DOHH2 (cell line): ENCODE measurements around the gene KIF19.
A peak's percentile ranks its signal among the peaks of the same experiment; 100 is the strongest.

ENCODE experiments used
- H3F3A ChIP-seq: fragments of 200-600 bp; sonication (generic), shearing (Covaris generic); 2 replicates; pipeline ENCODE4 v1.6.0; 2016; ENCODE audit warnings: antibody characterized with exemption, mild to moderate bottlenecking; ENCODE audit not compliant: control insufficient read depth, insufficient read depth
- H3K27ac ChIP-seq: fragments of 200-600 bp; sonication (generic); 2 replicates; pipeline ENCODE4 v1.5.1; 2014; ENCODE audit warnings: low read depth, mild to moderate bottlenecking, low read length, moderate library complexity
- H3K27me3 ChIP-seq: fragments of 200-600 bp; sonication (generic); 2 replicates; pipeline ENCODE4 v1.6.1; 2014; ENCODE audit warnings: mild to moderate bottlenecking, low read length, mixed read lengths; ENCODE audit not compliant: control insufficient read depth
- H3K36me3 ChIP-seq: fragments of 200-600 bp; sonication (generic); 2 replicates; pipeline ENCODE4 v1.6.1; 2014; ENCODE audit warnings: mild to moderate bottlenecking, low read length, moderate library complexity, mixed read lengths; ENCODE audit not compliant: control insufficient read depth
- H3K4me1 ChIP-seq: fragments of 200-600 bp; sonication (generic); 2 replicates; pipeline ENCODE4 v1.6.1; 2014; ENCODE audit warnings: mild to moderate bottlenecking, low read length, mixed read lengths; ENCODE audit not compliant: control insufficient read depth
- H3K4me2 ChIP-seq: fragments of 200-600 bp; sonication (generic); 2 replicates; pipeline ENCODE4 v1.6.0; 2014; ENCODE audit warnings: mild to moderate bottlenecking, low read length, moderate library complexity
- H3K4me3 ChIP-seq: fragments of 200-600 bp; sonication (generic); 2 replicates; pipeline ENCODE4 v1.5.1; 2014; ENCODE audit warnings: mild to moderate bottlenecking, low read length, mixed read lengths
- H3K79me2 ChIP-seq: fragments of 200-600 bp; sonication (generic); 2 replicates; pipeline ENCODE4 v1.6.1; 2014; ENCODE audit warnings: mild to moderate bottlenecking, low read length, mixed read lengths; ENCODE audit not compliant: control insufficient read depth
- H3K9me2 ChIP-seq: fragments of 200-600 bp; sonication (generic); replicated peaks from 2 replicates; pipeline ENCODE4 v1.6.1; 2014; ENCODE audit warnings: mild to moderate bottlenecking, low read length, mixed read lengths; ENCODE audit not compliant: control insufficient read depth
- H3K9me3 ChIP-seq: fragments of 200-600 bp; sonication (generic); 2 replicates; pipeline ENCODE4 v1.6.1; 2014; ENCODE audit warnings: antibody characterized with exemption, low read length, mixed read lengths; ENCODE audit not compliant: control insufficient read depth, insufficient read depth
- H4K20me1 ChIP-seq: fragments of 200-600 bp; sonication (generic); 2 replicates; pipeline ENCODE4 v1.6.0; 2014; ENCODE audit warnings: low read depth, mild to moderate bottlenecking, antibody characterized with exemption, low read length, moderate library complexity; ENCODE audit not compliant: control insufficient read depth, insufficient read depth
- EZH2phosphoT487 ChIP-seq: fragments of 200-600 bp; sonication (generic); IDR thresholded peaks from 2 replicates; pipeline ENCODE4 v1.6.1; 2017; ENCODE audit warnings: borderline replicate concordance, mild to moderate bottlenecking, antibody characterized with exemption, low read length, moderate library complexity, mixed read lengths
- TF ChIP-seq, protein P1 (sequence below): fragments of 200-600 bp; sonication (generic); IDR thresholded peaks from one replicate; pipeline ENCODE4 v1.5.1; 2014; ENCODE audit warnings: antibody characterized with exemption, mild to moderate bottlenecking, low read depth, low read length; ENCODE audit not compliant: poor library complexity, severe bottlenecking

KIF19 gene

GRCh38 chr17:74373838-74374606 lies 48.0 kb downstream of the KIF19 start:
- H3K4me2 ChIP-seq = no peak overlapping the region
- H3K4me1 ChIP-seq = no peaks in the 10 kb centered on the region
- no peaks in the 10 kb centered on the region for H3K27me3 ChIP-seq

DNA sequence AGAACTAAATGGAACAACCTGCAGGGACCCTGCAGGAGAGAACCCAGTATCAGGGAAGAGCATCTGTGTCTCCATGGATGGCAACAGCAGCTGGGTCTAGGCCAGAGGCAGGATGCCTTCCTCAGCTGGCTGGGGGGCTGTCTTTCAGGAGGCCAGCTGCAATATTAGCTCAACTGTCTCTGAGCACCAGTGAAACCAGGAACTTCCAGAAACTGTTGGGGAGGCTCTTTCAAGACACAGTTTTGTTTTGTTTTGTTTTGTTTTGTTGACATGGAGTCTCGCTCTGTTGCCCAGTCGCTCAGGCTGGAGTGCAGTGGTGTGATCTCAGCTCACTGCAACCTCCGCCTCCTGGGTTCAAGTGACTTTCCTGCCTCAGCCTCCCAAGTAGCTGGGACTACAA lies 48.8 kb downstream of the KIF19 start:
- Histone ChIP-seq H3K36me3 (no peaks in the 10 kb centered on the region), H3K79me2 (no peaks in the 10 kb centered on the region), H4K20me1 (no peaks in the 10 kb centered on the region), H3K4me1 (no peaks in the 10 kb centered on the region), H3K27ac (no peak overlapping the region), H3K27me3 (no peaks in the 10 kb centered on the region), H3K9me3 (no peaks in the 10 kb centered on the region), H3K4me2 (no peak overlapping the region), H3F3A (no peaks in the 10 kb centered on the region), H3K4me3 (no peak overlapping the region), H3K9me2 (no peaks in the 10 kb centered on the region)
- no peak for TF ChIP-seq EZH2phosphoT487
- TF ChIP-seq, protein P1, sequence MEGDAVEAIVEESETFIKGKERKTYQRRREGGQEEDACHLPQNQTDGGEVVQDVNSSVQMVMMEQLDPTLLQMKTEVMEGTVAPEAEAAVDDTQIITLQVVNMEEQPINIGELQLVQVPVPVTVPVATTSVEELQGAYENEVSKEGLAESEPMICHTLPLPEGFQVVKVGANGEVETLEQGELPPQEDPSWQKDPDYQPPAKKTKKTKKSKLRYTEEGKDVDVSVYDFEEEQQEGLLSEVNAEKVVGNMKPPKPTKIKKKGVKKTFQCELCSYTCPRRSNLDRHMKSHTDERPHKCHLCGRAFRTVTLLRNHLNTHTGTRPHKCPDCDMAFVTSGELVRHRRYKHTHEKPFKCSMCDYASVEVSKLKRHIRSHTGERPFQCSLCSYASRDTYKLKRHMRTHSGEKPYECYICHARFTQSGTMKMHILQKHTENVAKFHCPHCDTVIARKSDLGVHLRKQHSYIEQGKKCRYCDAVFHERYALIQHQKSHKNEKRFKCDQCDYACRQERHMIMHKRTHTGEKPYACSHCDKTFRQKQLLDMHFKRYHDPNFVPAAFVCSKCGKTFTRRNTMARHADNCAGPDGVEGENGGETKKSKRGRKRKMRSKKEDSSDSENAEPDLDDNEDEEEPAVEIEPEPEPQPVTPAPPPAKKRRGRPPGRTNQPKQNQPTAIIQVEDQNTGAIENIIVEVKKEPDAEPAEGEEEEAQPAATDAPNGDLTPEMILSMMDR = no peak

More at GRCh38 chr17:74373838-74374606, 48.0 kb downstream of the KIF19 start:
- Histone ChIP-seq H3F3A (no peaks in the 10 kb centered on the region), H3K79me2 (no peaks in the 10 kb centered on the region), H4K20me1 (no peaks in the 10 kb centered on the region), H3K9me3 (no peaks in the 10 kb centered on the region), H3K4me3 (no peak overlapping the region), H3K9me2 (no peaks in the 10 kb centered on the region), H3K27ac (no peak overlapping the region), H3K36me3 (no peaks in the 10 kb centered on the region)
- TF ChIP-seq, protein P1 = no peak
- no peak for TF ChIP-seq EZH2phosphoT487

DNA sequence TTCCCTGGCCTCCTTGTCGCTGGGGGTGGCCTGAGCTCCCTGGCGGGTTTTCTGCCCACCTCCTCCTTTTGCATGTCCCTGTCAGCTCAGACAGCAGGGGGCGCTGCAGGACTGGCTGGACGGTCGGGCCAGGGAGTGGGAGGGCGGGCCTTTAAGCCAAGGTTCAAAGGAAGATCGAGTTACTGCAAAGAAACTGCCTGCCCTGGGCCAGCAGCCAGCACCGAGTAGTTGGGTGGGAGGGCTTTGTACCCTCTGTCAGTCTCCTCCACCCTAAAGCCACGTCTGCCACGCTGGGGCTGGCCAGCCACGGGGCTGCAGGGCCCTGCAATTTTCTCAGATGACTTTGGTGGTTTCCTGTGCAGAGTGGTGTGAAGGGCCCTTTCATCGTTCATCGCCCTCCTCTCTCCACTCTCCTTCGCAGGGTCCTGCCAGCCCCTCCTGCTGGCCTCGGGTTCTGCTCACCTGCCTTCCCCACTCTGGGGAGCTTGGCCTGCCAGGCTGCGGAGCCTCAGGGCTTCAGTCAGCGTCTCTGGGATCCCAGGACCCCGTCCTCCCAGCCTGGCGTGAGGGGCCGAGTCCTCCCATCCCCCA lies 53.6 kb downstream of the KIF19 start:
- Histone ChIP-seq H3K36me3 (no peaks in the 10 kb centered on the region), H3K4me1 (no peaks in the 10 kb centered on the region), H3K79me2 (no peaks in the 10 kb centered on the region), H3K9me2 (no peaks in the 10 kb centered on the region), H3K4me2 (no peak overlapping the region), H3F3A (no peaks in the 10 kb centered on the region), H3K27me3 (no peaks in the 10 kb centered on the region), H3K9me3 (no peaks in the 10 kb centered on the region), H3K27ac (no peak overlapping the region), H3K4me3 (no peak overlapping the region), H4K20me1 (no peaks in the 10 kb centered on the region)
- no peak for TF ChIP-seq EZH2phosphoT487
- TF ChIP-seq, protein P1 = peak; percentile 84
